ENCODE measurements around the gene AKT3. TPM values are rescaled to one million over a fixed set of nuclear protein-coding genes. Genes with fewer than 3 reads are reported as not detected.

The AKT3 gene
- polyA plus RNA-seq, 3 donors, result 0.81 to 1.7 (median 1.4) TPM

DNA sequence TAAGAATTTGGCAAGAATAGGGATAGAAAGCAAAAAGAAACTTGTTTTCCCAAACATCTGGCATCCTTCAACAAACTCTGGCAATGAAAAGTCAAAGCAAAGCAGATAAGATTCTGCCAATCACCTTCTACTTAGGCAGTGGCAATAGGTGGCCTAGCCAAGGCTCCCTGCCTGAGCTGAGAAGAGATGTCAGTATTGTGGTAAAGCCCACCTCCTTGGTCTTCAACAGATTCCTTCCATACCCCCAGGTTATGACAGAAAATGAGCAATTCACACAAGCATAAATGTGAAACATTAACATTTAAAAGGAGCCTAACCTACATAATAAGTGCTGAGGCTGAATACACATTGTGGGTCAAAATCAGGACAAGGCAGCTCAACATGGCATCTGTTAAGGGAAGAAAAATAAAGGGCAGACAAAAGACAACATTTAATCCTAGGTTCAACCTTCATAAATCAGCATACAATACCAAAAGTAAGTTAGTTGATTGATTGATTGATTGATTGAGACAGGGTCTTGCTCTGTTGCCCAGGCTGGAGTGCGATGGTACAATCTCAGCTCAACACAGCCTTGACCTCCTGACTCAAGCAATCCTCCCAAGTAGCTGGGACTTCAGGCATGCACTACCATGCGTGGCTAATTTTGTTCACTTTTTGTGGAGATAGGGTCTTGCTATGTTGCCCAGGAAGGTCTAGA is 123.1 kb downstream of the AKT3 start:
- Mint-ChIP-seq H3K4me1 (peaks cover 83% of the 10 kb centered on the region), H3K27ac (peak overlapping the region; percentile 95 to 100 (median 98)), H3K27me3 (ENCODE audit: low read depth in 3 of 3) (no peaks in the 10 kb centered on the region), H3K36me3 (peaks cover 6 to 10% of the 10 kb centered on the region in 2 donors), H3K4me3 (no peak overlapping the region), H3K9me3 (peaks cover 4 to 8% (median 6%) of the 10 kb centered on the region in 7 donors)
- no peak for TF ChIP-seq CTCF (IDR thresholded peaks at IDR 0.05)
- Histone ChIP-seq H3K4me3 (replicated peaks in 1 of 3; ENCODE audit: low read depth in 2 of 3, low read length in 3 of 3) (peak overlapping the region in 1 of 3 experiments; percentile 16), H3K4me2 (replicated peaks; ENCODE audit: extremely low read depth, low read length, poor library complexity, severe bottlenecking) (peak overlapping the region; percentile 25), H3K4me1 (ENCODE audit: control insufficient read depth in 1 of 2, insufficient read depth in 2 of 2, low read length in 2 of 2) (peaks cover 61 to 84% of the 10 kb centered on the region in 2 donors), H2AFZ (ENCODE audit: insufficient read depth, low read depth, low read length, poor library complexity, severe bottlenecking) (no peak overlapping the region), H3K27me3 (ENCODE audit: control insufficient read depth in 2 of 2, insufficient read depth in 2 of 2, low read length in 2 of 2) (no peaks in the 10 kb centered on the region), H3K79me2 (ENCODE audit: insufficient read depth, low read length) (peaks cover 52% of the 10 kb centered on the region), H3K9ac (ENCODE audit: insufficient read depth, low read length, poor library complexity, severe bottlenecking) (peak overlapping the region; percentile 29), H3K27ac (ENCODE audit: low read depth in 1 of 2, low read length in 2 of 2) (peak overlapping the region; percentile 79 to 97), H4K20me1 (ENCODE audit: insufficient read depth, low read length) (no peaks in the 10 kb centered on the region), H3K36me3 (replicated peaks in 1 of 2; ENCODE audit: control insufficient read depth in 1 of 2, insufficient read depth in 2 of 2, low read length in 2 of 2) (no peaks in the 10 kb centered on the region), H3K9me3 (replicated peaks in 1 of 2; ENCODE audit: control insufficient read depth in 1 of 2, insufficient read depth in 1 of 2, low read length in 2 of 2) (peaks cover 0 to 11% of the 10 kb centered on the region in 2 donors)
- intact Hi-C loops (cut with micrococcal nuclease), result loop anchor here (10.0 kb wide), 2 partner anchors 318 to 328 kb away; partner anchors contain the start of gene ZBTB18 (in 1 of the 2)
- no peak for DNase-seq
- WGBS (ENCODE audit: insufficient coverage), result no CpG with 5 or more reads among the region's 2 CpGs

DNA sequence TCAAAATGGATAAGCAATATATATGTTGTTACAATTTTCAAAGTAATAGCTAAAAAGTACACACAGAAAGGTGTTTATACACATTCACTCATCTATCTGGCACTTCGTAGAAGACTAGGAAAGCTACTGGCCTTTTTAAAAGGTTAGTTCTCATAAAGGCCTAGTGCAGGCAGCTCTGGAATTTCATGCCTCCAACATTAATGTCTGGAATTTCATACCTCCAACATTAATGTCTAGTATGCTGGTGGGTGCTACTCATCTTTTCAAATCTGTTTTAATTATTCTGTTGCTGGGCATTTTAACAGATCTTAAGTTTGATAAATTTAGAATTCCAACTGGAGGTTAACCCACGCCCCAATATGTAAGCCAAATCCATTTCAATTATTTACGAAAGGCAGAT is 124.2 kb downstream of the AKT3 start:
- peaks cover under 1 to 8% (median 6%) of the 10 kb centered on the region in 7 donors for H3K9me3 Mint-ChIP-seq
- Histone ChIP-seq H2AFZ (ENCODE audit: insufficient read depth, low read depth, low read length, poor library complexity, severe bottlenecking) (no peak overlapping the region), H3K4me2 (replicated peaks; ENCODE audit: extremely low read depth, low read length, poor library complexity, severe bottlenecking) (no peak overlapping the region), H3K27me3 (ENCODE audit: control insufficient read depth in 2 of 2, insufficient read depth in 2 of 2, low read length in 2 of 2) (no peaks in the 10 kb centered on the region), H3K79me2 (ENCODE audit: insufficient read depth, low read length) (peaks cover 59% of the 10 kb centered on the region), H3K27ac (ENCODE audit: low read depth in 1 of 2, low read length in 2 of 2) (peak overlapping the region in 1 of 2 donors; percentile 97), H3K4me3 (replicated peaks in 1 of 3; ENCODE audit: low read depth in 2 of 3, low read length in 3 of 3) (no peak overlapping the region), H3K9me3 (replicated peaks in 1 of 2; ENCODE audit: control insufficient read depth in 1 of 2, insufficient read depth in 1 of 2, low read length in 2 of 2) (peaks cover 0 to 11% of the 10 kb centered on the region in 2 donors), H4K20me1 (ENCODE audit: insufficient read depth, low read length) (no peaks in the 10 kb centered on the region), H3K4me1 (ENCODE audit: control insufficient read depth in 1 of 2, insufficient read depth in 2 of 2, low read length in 2 of 2) (peaks cover 50 to 73% of the 10 kb centered on the region in 2 donors), H3K9ac (ENCODE audit: insufficient read depth, low read length, poor library complexity, severe bottlenecking) (no peak overlapping the region), H3K36me3 (replicated peaks in 1 of 2; ENCODE audit: control insufficient read depth in 1 of 2, insufficient read depth in 2 of 2, low read length in 2 of 2) (no peaks in the 10 kb centered on the region)
- DNase-seq, result no peak
- H3K27ac Mint-ChIP-seq, result peak overlapping the region; percentile 50 to 100 (median 98)
- WGBS (ENCODE audit: insufficient coverage), result no CpG with 5 or more reads among the region's 3 CpGs
- H3K4me3 Mint-ChIP-seq, result no peak overlapping the region
- H3K27me3 Mint-ChIP-seq (ENCODE audit: low read depth in 3 of 3), result no peaks in the 10 kb centered on the region
- H3K4me1 Mint-ChIP-seq, result peaks cover 75% of the 10 kb centered on the region
- TF ChIP-seq CTCF (IDR thresholded peaks at IDR 0.05), result no peak
- intact Hi-C loops (cut with micrococcal nuclease), result loop anchor here (10.0 kb wide), 2 partner anchors 319 to 329 kb away; partner anchors contain the start of gene ZBTB18 (in 1 of the 2)
- peaks cover 6 to 10% of the 10 kb centered on the region in 2 donors for H3K36me3 Mint-ChIP-seq

All from CD14-positive monocyte (primary cell).